Thoracic aorta (tissue), 2 donors: ENCODE measurements around the gene BMAL1. TPM values are rescaled to one million over a fixed set of nuclear protein-coding genes. Genes with fewer than 3 reads are reported as not detected.

ENCODE experiments used
- ATAC-seq: fragments of 150-250 bp; one replicate; pipeline ENCODE4 v1.8.0; 2017; ENCODE audit warnings: low read depth; ENCODE audit not compliant: insufficient number of reproducible peaks, low FRiP score
- DNase-seq: peaks from one replicate; pipeline ENCODE4 v3.0.0-alpha.2; 2020; ENCODE audit warnings: low spot score
- H3K27ac ChIP-seq, 2 donors: fragments of 200-600 bp; sonication (generic); 1 replicate in 1 of 2; 2 replicates in 1 of 2; pipeline ENCODE4 v1.5.1; 2016; ENCODE audit warnings: mild to moderate bottlenecking in 2 of 2, moderate library complexity in 2 of 2
- H3K27me3 ChIP-seq: fragments of 200-600 bp; sonication (generic); replicated peaks from 2 replicates; pipeline ENCODE4 v1.6.0; 2016; ENCODE audit warnings: mild to moderate bottlenecking; ENCODE audit not compliant: insufficient read depth
- H3K36me3 ChIP-seq: fragments of 200-600 bp; sonication (generic); one replicate; pipeline ENCODE4 v1.5.1; 2016
- H3K4me1 ChIP-seq, 2 donors: fragments of 200-600 bp; sonication (generic); 1 replicate in 1 of 2; 2 replicates in 1 of 2; pipeline versions ENCODE4 v1.5.1 to v1.6.0; 2016; ENCODE audit warnings: low read depth in 2 of 2, mild to moderate bottlenecking in 1 of 2; ENCODE audit not compliant: control insufficient read depth in 1 of 2
- H3K4me3 ChIP-seq: fragments of 200-600 bp; sonication (generic); 2 replicates; pipeline ENCODE4 v1.5.1; 2016; ENCODE audit warnings: mild to moderate bottlenecking
- H3K9me3 ChIP-seq: fragments of 200-600 bp; sonication (generic); 2 replicates; pipeline ENCODE4 v1.5.1; 2016
- CTCF ChIP-seq: fragments of 200-600 bp; sonication (generic); IDR thresholded peaks from one replicate; pipeline ENCODE4 v1.5.1; 2019; ENCODE audit warnings: antibody characterized with exemption
- total RNA-seq, 2 donors: library from RNA; depleted of rRNA; stranded (reverse); fragments of >200 nt; gene quantifications; one replicate each; pipeline versions ENCODE4 v1.1.0 to v1.2.3, GENCODE V29; 2016

Gene BMAL1
- total RNA-seq, 2 donors from 2014 or later: 21.8 to 40.8 TPM

- Histone ChIP-seq H3K27ac (no peak overlapping the region), H3K9me3 (no peaks in the 10 kb centered on the region), H3K4me1 (peaks cover 5 to 16% of the 10 kb centered on the region in 2 donors), H3K27me3 (no peaks in the 10 kb centered on the region), H3K36me3 (no peaks in the 10 kb centered on the region), H3K4me3 (no peak overlapping the region)
- no peak for ATAC-seq
- DNase-seq: no peak
- no peak for TF ChIP-seq CTCF
Measured at GRCh38 chr11:13302420-13302958, 24.9 kb downstream of the BMAL1 start.

GRCh38 chr11:13303668-13304649 lies 26.4 kb downstream of the BMAL1 start:
- Histone ChIP-seq H3K27me3 (no peaks in the 10 kb centered on the region), H3K4me1 (peaks cover 5 to 16% of the 10 kb centered on the region in 2 donors), H3K36me3 (no peaks in the 10 kb centered on the region), H3K27ac (no peak overlapping the region), H3K4me3 (no peak overlapping the region), H3K9me3 (no peaks in the 10 kb centered on the region)
- ATAC-seq (no peak), DNase-seq (no peak)
- no peak for TF ChIP-seq CTCF

- no peak for TF ChIP-seq CTCF
- Histone ChIP-seq H3K27me3 (no peaks in the 10 kb centered on the region), H3K27ac (no peak overlapping the region), H3K36me3 (no peaks in the 10 kb centered on the region), H3K9me3 (no peaks in the 10 kb centered on the region), H3K4me1 (peaks cover 5 to 16% of the 10 kb centered on the region in 2 donors), H3K4me3 (no peak overlapping the region)
- ATAC-seq (no peak), DNase-seq (no peak)
Measured at GRCh38 chr11:13304655-13305335, 27.2 kb downstream of the BMAL1 start.

- ATAC-seq: no peak
- DNase-seq: no peak
- no peaks in the 10 kb centered on the region for H3K9me3 ChIP-seq
- H3K36me3 ChIP-seq: no peaks in the 10 kb centered on the region
- H3K4me3 ChIP-seq: no peak overlapping the region
- H3K27me3 ChIP-seq: no peaks in the 10 kb centered on the region
- H3K27ac ChIP-seq: no peak overlapping the region
- no peak for TF ChIP-seq CTCF
- H3K4me1 ChIP-seq: peaks cover 5 to 21% of the 10 kb centered on the region in 2 donors
Measured at GRCh38 chr11:13308704-13309103, 31.1 kb downstream of the BMAL1 start.

- Histone ChIP-seq H3K36me3 (no peaks in the 10 kb centered on the region), H3K4me3 (no peak overlapping the region), H3K9me3 (no peaks in the 10 kb centered on the region), H3K27me3 (no peaks in the 10 kb centered on the region), H3K27ac (no peak overlapping the region), H3K4me1 (peaks cover 4 to 21% of the 10 kb centered on the region in 2 donors)
- ATAC-seq (no peak), DNase-seq (no peak)
- no peak for TF ChIP-seq CTCF
Measured at GRCh38 chr11:13309156-13309555, 31.6 kb downstream of the BMAL1 start.
